Stimulated activated CD4-positive, alpha-beta T cell treated with anti-CD3 and anti-CD28 coated beads, Interleukin-1b, Interleukin-23, amount 100 ng/mL, for 24 hours (primary cell): ENCODE measurements around the gene OR2V1.
"Not testable (repeated sequence)": the region's sequence is repeated elsewhere in the genome, so short reads cannot be mapped to it uniquely, and the experiment has no call there.

ENCODE experiments used
- DNase-seq, 4 experiments: peaks; one replicate each; pipeline ENCODE4 v3.0.0-alpha.2; 2020; ENCODE audit warnings: low read depth in 4 of 4, low spot score in 1 of 4

Gene OR2V1

GRCh38 chr5:181160152-181160754 lies 29.3 kb upstream of the OR2V1 start:
- peak; percentile 54 to 79 (median 66) for DNase-seq

DNA sequence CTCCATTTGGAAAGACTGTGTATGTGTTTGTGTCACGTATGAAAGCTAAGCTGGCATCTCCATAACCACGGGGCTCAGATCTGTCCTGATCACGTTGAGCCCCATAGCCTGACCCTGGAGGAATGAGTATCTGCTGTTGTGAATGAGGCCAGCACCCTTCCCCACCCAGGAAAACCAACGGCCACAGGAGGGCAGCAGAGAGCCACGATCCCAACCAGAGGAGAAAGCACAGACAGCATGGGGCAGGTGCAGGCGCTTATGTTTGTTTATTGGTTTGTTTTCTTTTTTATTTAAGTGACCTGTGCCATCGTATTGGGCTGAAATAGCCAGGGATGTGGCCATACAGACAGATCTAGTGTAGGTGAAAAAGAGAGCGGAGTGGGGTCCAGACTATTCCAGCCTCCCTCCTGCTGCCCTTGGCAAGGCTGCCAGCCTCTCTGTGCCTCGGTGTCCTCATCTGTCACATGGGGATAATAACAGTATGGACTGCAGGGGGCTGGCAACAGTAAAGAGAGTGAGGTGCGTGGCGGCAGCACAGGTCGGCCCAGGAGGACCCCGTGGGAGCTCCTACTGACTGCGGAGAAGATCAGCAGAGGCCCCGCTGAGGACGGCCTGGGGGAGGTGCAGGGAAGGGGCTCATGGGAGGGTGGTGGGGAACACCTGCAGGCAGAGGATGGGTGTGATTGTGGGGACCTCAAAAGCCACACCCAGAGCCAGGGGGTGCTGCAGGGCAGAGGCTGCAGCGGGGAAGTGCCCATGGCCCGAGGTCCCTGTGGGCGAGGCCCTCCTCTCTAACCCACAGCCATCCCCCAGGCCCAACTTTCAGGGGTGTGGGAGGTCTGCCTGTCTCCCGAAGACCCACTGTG lies 28.6 kb upstream of the OR2V1 start:
- peak; percentile 84 to 99 (median 89) for DNase-seq

GRCh38 chr5:181158869-181159268 lies 27.9 kb upstream of the OR2V1 start:
- DNase-seq, result no peak

- no peak for DNase-seq
Observed at GRCh38 chr5:181156758-181157157, 25.8 kb upstream of the OR2V1 start.

- DNase-seq, result no peak
Observed at GRCh38 chr5:181153814-181154213, 22.8 kb upstream of the OR2V1 start.

GRCh38 chr5:181152406-181152805 lies 21.4 kb upstream of the OR2V1 start:
- DNase-seq, result no peak

GRCh38 chr5:181151146-181151545 lies 20.2 kb upstream of the OR2V1 start:
- DNase-seq, result no peak

DNA sequence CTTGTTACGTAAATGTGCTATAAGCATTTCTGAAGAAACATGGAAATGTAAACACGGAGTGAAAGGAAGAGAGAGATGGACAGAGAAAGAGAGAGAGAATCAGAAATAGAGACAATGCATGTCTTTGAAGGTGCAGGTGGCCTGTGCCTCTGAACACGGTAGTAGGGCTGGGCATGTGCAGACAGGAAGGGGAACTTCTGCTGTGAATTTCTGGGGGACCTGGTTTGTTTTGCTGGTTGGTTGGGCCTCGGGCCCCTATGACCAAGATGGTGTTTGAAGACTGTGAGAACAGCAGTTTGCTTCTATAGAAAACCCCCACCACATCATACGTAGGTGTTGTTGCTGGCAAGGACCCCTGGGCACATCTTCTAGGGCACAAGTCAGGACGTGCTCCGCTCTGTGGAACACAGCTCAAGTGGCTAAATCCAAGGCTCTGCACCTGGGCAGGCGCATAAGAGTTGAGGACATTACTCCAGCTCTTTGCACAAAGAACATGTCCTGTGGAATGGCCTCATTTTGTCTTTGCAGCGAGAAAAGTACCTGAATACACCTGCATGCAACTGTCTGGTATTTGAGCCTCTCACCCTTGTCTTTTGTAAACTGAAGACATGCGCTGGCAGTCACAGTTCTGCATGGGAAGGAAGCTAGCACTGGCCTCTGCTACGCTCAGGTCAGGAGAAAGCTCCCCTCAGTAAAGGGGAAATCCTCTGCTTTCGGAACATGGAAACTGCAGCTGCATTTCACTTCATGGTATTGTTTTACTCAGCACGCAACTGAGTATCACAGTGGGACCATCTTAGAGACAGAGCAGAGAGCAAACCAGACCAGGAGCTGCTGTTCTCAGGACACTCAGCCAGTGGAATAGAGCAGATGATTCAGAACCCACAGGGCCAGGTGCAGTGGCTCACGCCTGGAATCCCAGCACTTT lies 19.1 kb upstream of the OR2V1 start:
- DNase-seq, result no peak

GRCh38 chr5:181149355-181149754 lies 18.4 kb upstream of the OR2V1 start:
- no peak for DNase-seq

GRCh38 chr5:181146927-181147636 lies 16.1 kb upstream of the OR2V1 start, which contains the start of gene OR2V2:
Gene OR2V2, plus strand, starts transcription at chr5:181147586. Its CDS starts 7,357 bp downstream, at chr5:181154943.
- DNase-seq, result not testable (repeated sequence)

GRCh38 chr5:181145133-181145532 lies 14.2 kb upstream of the OR2V1 start:
- DNase-seq, result no peak

GRCh38 chr5:181142054-181142453 lies 11.1 kb upstream of the OR2V1 start:
- no peak for DNase-seq

- no peak for DNase-seq
Observed at GRCh38 chr5:181140766-181141165, 9.8 kb upstream of the OR2V1 start.

GRCh38 chr5:181138258-181138657 lies 7.3 kb upstream of the OR2V1 start:
- no peak for DNase-seq

DNA sequence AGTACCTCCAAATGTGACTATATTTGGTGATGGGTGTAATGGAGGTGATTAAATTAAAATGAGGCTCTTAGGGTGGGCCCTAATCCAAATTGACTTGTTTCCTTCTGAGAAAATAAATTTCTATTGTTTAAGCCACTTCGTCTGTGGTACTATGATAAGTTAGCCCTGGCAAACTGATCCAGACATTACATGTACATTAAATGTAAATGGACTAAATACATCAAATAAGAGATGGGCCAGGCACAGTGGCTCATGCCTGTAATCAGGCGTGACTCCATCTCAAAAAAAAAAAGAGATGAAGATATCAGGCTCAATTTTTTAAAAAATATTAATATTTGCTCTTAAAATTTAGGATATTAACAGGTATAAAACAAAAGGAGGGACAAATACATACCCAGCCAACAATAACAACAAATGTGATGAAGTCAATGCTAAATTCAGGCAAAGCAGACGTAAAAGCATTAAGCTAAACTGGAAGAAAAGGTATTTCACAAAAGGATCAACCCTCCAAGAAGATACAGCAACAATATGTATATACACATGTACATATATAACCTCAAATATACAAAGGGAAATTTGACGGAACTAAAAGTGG lies 5.5 kb upstream of the OR2V1 start:
- no peak for DNase-seq

- DNase-seq, result no peak
Observed at GRCh38 chr5:181134259-181134658, 3.3 kb upstream of the OR2V1 start.

GRCh38 chr5:181133610-181134231 lies 2.8 kb upstream of the OR2V1 start:
- DNase-seq, result no peak

- DNase-seq, result no peak
Observed at GRCh38 chr5:181133083-181133482, 2.1 kb upstream of the OR2V1 start.

GRCh38 chr5:181131514-181131913 lies 545 bp upstream of the OR2V1 start:
- no peak for DNase-seq

GRCh38 chr5:181130081-181130480 lies 888 bp downstream of the OR2V1 start:
- DNase-seq, result not testable (repeated sequence)
